GM23338 (cell line): ENCODE data around the gene EPHX1. TPM values are rescaled to one million over a fixed set of nuclear protein-coding genes. Genes with fewer than 3 reads are reported as not detected.

ENCODE experiments used
- ATAC-seq: fragments of 200-7000 bp; cut with Tn5 transposase; 3 replicates; pipeline ENCODE4 v1.9.1; 2020
- DNase-seq: peaks from one replicate; pipeline ENCODE4 v3.0.0-alpha.2; 2015; ENCODE audit warnings: low spot score
- H2AFZ ChIP-seq: fragments of 200-600 bp; sonication (generic); 2 replicates; pipeline ENCODE4 v1.8.0; 2016; ENCODE audit warnings: antibody characterized with exemption, mild to moderate bottlenecking, moderate library complexity
- H3F3A ChIP-seq: fragments of 200-600 bp; sonication (generic); replicated peaks from 2 replicates; pipeline ENCODE4 v1.8.0; 2017; ENCODE audit warnings: antibody characterized with exemption, mixed run types, low read depth
- H3K27ac ChIP-seq: fragments of 200-600 bp; sonication (generic); 2 replicates; pipeline ENCODE4 v1.6.1; 2016; ENCODE audit warnings: low read depth
- H3K27me3 ChIP-seq: fragments of 200-600 bp; sonication (generic); 2 replicates; pipeline ENCODE4 v1.8.0; 2016; ENCODE audit warnings: mild to moderate bottlenecking, mixed run types, moderate library complexity; ENCODE audit not compliant: insufficient read depth
- H3K36me3 ChIP-seq: fragments of 200-600 bp; sonication (generic); 2 replicates; pipeline ENCODE4 v1.8.0; 2016; ENCODE audit warnings: mild to moderate bottlenecking; ENCODE audit not compliant: insufficient read depth
- H3K4me1 ChIP-seq: fragments of 200-600 bp; sonication (generic); 2 replicates; pipeline ENCODE4 v1.8.0; 2016; ENCODE audit warnings: mild to moderate bottlenecking, moderate library complexity; ENCODE audit not compliant: insufficient read depth
- H3K4me2 ChIP-seq: fragments of 200-600 bp; sonication (generic); 2 replicates; pipeline ENCODE4 v1.7.1; 2017; ENCODE audit warnings: mixed run types
- H3K4me3 ChIP-seq: fragments of 200-600 bp; sonication (generic); 2 replicates; pipeline ENCODE4 v1.6.1; 2016; ENCODE audit warnings: mixed run types
- H3K79me2 ChIP-seq: fragments of 200-600 bp; sonication (generic); replicated peaks from 2 replicates; pipeline ENCODE4 v1.8.0; 2017; ENCODE audit warnings: mild to moderate bottlenecking; ENCODE audit not compliant: insufficient read depth
- H3K9me2 ChIP-seq: fragments of 200-600 bp; sonication (generic); 2 replicates; pipeline ENCODE4 v1.8.0; 2017; ENCODE audit not compliant: insufficient read depth
- H4K20me1 ChIP-seq: fragments of 200-600 bp; sonication (generic); replicated peaks from 2 replicates; pipeline ENCODE4 v1.8.0; 2017; ENCODE audit warnings: mild to moderate bottlenecking; ENCODE audit not compliant: insufficient read depth
- H3K27ac Mint-ChIP-seq: 2 replicates; pipeline ENCODE4 v1.8.0; 2020; ENCODE audit warnings: inconsistent platforms, mild to moderate bottlenecking, moderate library complexity, mixed read lengths
- H3K27me3 Mint-ChIP-seq: 3 replicates; pipeline ENCODE4 v1.8.0; 2022; ENCODE audit warnings: low read depth, mild to moderate bottlenecking, moderate library complexity, mixed read lengths, inconsistent platforms; ENCODE audit not compliant: insufficient read depth, poor library complexity
- H3K36me3 Mint-ChIP-seq: 3 replicates; pipeline ENCODE4 v1.8.0; 2021; ENCODE audit warnings: low read depth, mild to moderate bottlenecking, inconsistent platforms, moderate library complexity, mixed read lengths
- H3K4me1 Mint-ChIP-seq: 3 replicates; pipeline ENCODE4 v1.8.0; 2020; ENCODE audit warnings: mild to moderate bottlenecking, inconsistent platforms, mixed read lengths
- H3K4me3 Mint-ChIP-seq: 3 replicates; pipeline ENCODE4 v1.8.0; 2021; ENCODE audit warnings: moderate library complexity, mild to moderate bottlenecking, inconsistent platforms, mixed read lengths
- H3K9me3 Mint-ChIP-seq: 3 replicates; pipeline ENCODE4 v1.8.0; 2020; ENCODE audit warnings: moderate library complexity, mild to moderate bottlenecking, inconsistent platforms, mixed read lengths
- CREB1 ChIP-seq: fragments of 250-450 bp; sonication (Bioruptor Pico); IDR thresholded peaks from 2 replicates; pipeline ENCODE4 v1.5.0; 2020; ENCODE audit warnings: low read depth, mild to moderate bottlenecking, moderate library complexity
- CTCF ChIP-seq, 2 experiments: fragments of 200-600 bp in 1 of 2; sonication (generic) in 1 of 2; conservative IDR thresholded peaks; 2 replicates each; pipeline versions ENCODE4 v1.5.1 to v1.6.1; 2016 to 2017; ENCODE audit warnings: antibody characterized with exemption in 2 of 2, low read depth in 2 of 2, mild to moderate bottlenecking in 2 of 2, moderate library complexity in 1 of 2
- EZH2phosphoT487 ChIP-seq: fragments of 200-600 bp; sonication (generic); IDR thresholded peaks from one replicate; pipeline ENCODE4 v1.8.1; 2018; ENCODE audit warnings: antibody characterized with exemption; ENCODE audit not compliant: unreplicated experiment
- JUNB ChIP-seq: IDR thresholded peaks from one replicate; pipeline ENCODE4 v1.6.1; 2016; ENCODE audit warnings: antibody characterized with exemption; ENCODE audit not compliant: unreplicated experiment
- NANOG ChIP-seq: IDR thresholded peaks from 2 replicates; pipeline ENCODE4 v1.6.1; 2016; ENCODE audit warnings: antibody characterized with exemption, borderline replicate concordance
- POLR2AphosphoS5 ChIP-seq: IDR thresholded peaks from 2 replicates; pipeline ENCODE4 v1.6.1; 2016; ENCODE audit warnings: antibody characterized with exemption, low read depth
- STAT1 ChIP-seq: IDR thresholded peaks from one replicate; pipeline ENCODE4 v1.6.1; 2016; ENCODE audit warnings: antibody characterized with exemption; ENCODE audit not compliant: unreplicated experiment
- ZNF114 ChIP-seq: fragments of 250-450 bp; sonication (Bioruptor Pico); IDR thresholded peaks from 2 replicates; pipeline ENCODE4 v1.5.0; 2020; ENCODE audit warnings: mild to moderate bottlenecking, moderate library complexity
- ZNF331 ChIP-seq: fragments of 250-450 bp; sonication (Bioruptor Pico); IDR thresholded peaks from 2 replicates; pipeline ENCODE4 v1.5.0; 2020; ENCODE audit warnings: low read depth, mild to moderate bottlenecking, moderate library complexity
- polyA plus RNA-seq: library from polyadenylated mRNA; unstranded; fragments of >200 nt; fragmentation: Nextera tagmentation; extraction: Ambion mirVana; gene quantifications from 2 replicates; pipeline ENCODE4 v1.2.1, GENCODE V29; 2016
- total RNA-seq: library from RNA; depleted of rRNA; stranded (reverse); fragments of >200 nt; shearing (Covaris generic); gene quantifications from 2 replicates; pipeline ENCODE4 v1.2.3, GENCODE V29; 2014
- TF ChIP-seq, protein P1 (sequence below): IDR thresholded peaks from 2 replicates; pipeline ENCODE4 v1.6.1; 2016; ENCODE audit warnings: antibody characterized with exemption

EPHX1 gene
- total and polyA plus RNA-seq, 2 experiments from 2014 or later = 15.3 to 46.5 TPM

- DNase-seq (no peak), ATAC-seq (0 out of 3 replicates have a peak, but pooled peaks have one; percentile 24)
Measured at GRCh38 chr1:225866061-225866837, 56.3 kb downstream of the EPHX1 start.

DNA sequence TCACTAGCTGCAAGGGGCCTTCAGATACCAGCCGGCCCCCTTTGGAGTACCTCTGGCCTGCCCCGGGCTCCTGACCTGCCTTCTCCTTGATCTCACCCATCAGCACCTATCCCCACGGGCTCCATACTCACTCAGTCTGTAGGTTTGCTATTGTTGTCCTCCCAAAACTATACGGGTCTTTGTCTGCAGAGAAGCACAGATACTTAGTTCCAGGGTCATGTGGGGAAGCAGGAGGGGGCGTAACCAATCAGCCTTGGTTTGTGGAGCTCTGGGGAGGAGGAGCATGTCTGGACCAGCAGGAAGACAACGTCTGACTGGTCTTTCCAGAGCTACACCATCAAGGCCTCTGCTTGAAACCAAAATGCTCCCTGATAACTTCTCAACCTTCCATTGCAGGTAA lies 57.1 kb downstream of the EPHX1 start:
- Mint-ChIP-seq H3K9me3 (no peaks in the 10 kb centered on the region), H3K4me1 (peaks cover 12% of the 10 kb centered on the region), H3K27me3 (peaks cover 6% of the 10 kb centered on the region), H3K27ac (no peak overlapping the region), H3K36me3 (peaks cover 90% of the 10 kb centered on the region), H3K4me3 (no peak overlapping the region)
- Histone ChIP-seq H3K4me1 (peaks cover 3% of the 10 kb centered on the region; the same call in 1 of the 2 replicates), H4K20me1 (peaks cover 13% of the 10 kb centered on the region), H3K27me3 (no peaks in the 10 kb centered on the region), H3K27ac (0 out of 2 replicates have a peak overlapping the region, but pooled peaks have one; percentile 45), H3K4me2 (no peak overlapping the region), H3K9me2 (no peaks in the 10 kb centered on the region), H3K36me3 (peaks cover 47% of the 10 kb centered on the region), H3K79me2 (no peaks in the 10 kb centered on the region), H2AFZ (no peak overlapping the region), H3K4me3 (no peak overlapping the region), H3F3A (0 out of 2 replicates have a peak, but pooled peaks cover 6% of the 10 kb centered on the region)
- DNase-seq (no peak), ATAC-seq (peak; percentile 28; the same call in 1 of the 3 replicates)
- no peak for TF ChIP-seq CREB1 (CRISPR knock-in tag)
- no peak for TF ChIP-seq NANOG
- no peak for TF ChIP-seq CTCF (conservative IDR thresholded peaks at IDR 0.05; ENCODE audit: low read depth in 2 of 2)
- no peak for TF ChIP-seq POLR2AphosphoS5
- TF ChIP-seq ZNF331 = no peak
- TF ChIP-seq STAT1 = no peak
- TF ChIP-seq, protein P1, sequence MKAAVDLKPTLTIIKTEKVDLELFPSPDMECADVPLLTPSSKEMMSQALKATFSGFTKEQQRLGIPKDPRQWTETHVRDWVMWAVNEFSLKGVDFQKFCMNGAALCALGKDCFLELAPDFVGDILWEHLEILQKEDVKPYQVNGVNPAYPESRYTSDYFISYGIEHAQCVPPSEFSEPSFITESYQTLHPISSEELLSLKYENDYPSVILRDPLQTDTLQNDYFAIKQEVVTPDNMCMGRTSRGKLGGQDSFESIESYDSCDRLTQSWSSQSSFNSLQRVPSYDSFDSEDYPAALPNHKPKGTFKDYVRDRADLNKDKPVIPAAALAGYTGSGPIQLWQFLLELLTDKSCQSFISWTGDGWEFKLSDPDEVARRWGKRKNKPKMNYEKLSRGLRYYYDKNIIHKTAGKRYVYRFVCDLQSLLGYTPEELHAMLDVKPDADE = no peak
- TF ChIP-seq JUNB = no peak

More at GRCh38 chr1:225866061-225866837, 56.3 kb downstream of the EPHX1 start:
- no peak overlapping the region for H3K4me3 Mint-ChIP-seq
- H3K4me1 Mint-ChIP-seq = peaks cover 6% of the 10 kb centered on the region
- H4K20me1 ChIP-seq = peaks cover 7% of the 10 kb centered on the region; the same call in 1 of the 2 replicates
- H3K27ac Mint-ChIP-seq = no peak overlapping the region
- H3K4me2 ChIP-seq = no peak overlapping the region
- H3K27me3 ChIP-seq = no peaks in the 10 kb centered on the region
- peaks cover 90% of the 10 kb centered on the region for H3K36me3 Mint-ChIP-seq
- no peaks in the 10 kb centered on the region for H3K9me3 Mint-ChIP-seq
- TF ChIP-seq ZNF114 (CRISPR knock-in tag) (no peak), NANOG (no peak), STAT1 (no peak), EZH2phosphoT487 (no peak), ZNF331 (no peak), POLR2AphosphoS5 (no peak)
- TF ChIP-seq, protein P1 = no peak
- H3K27me3 Mint-ChIP-seq = peaks cover 6% of the 10 kb centered on the region
- H3K4me1 ChIP-seq = no peaks in the 10 kb centered on the region
- 0 out of 2 replicates have a peak, but pooled peaks cover 6% of the 10 kb centered on the region for H3F3A ChIP-seq
- 0 out of 2 replicates have a peak overlapping the region, but pooled peaks have one; percentile 19 for H3K27ac ChIP-seq
- no peak overlapping the region for H3K4me3 ChIP-seq
- H3K36me3 ChIP-seq = peaks cover 45% of the 10 kb centered on the region
- no peaks in the 10 kb centered on the region for H3K9me2 ChIP-seq
- no peak overlapping the region for H2AFZ ChIP-seq
- no peaks in the 10 kb centered on the region for H3K79me2 ChIP-seq
